Fibroblast of lung (primary cell): ENCODE measurements around the gene NEURL1B.

Experiments
- CTCF ChIP-seq, 2 donors: IDR thresholded peaks in 1 of 2; conservative IDR thresholded peaks in 1 of 2; 1 replicate in 1 of 2; 2 replicates in 1 of 2; pipeline ENCODE4 v1.5.1; 2011 to 2012; ENCODE audit warnings: low read length in 2 of 2, control low read depth in 1 of 2, inconsistent platforms in 1 of 2, low read depth in 1 of 2, mild to moderate bottlenecking in 1 of 2
- EZH2 ChIP-seq: IDR thresholded peaks from 2 replicates; pipeline ENCODE4 v1.5.1; 2012; ENCODE audit warnings: low read length, control low read depth, mild to moderate bottlenecking; ENCODE audit errors: missing control alignments

GRCh38 chr5:172641359-172642050, 442 bp downstream of the NEURL1B start:
- TF ChIP-seq CTCF (conservative IDR thresholded peaks at IDR 0.05 in 1 of 2, IDR thresholded peaks at IDR 0.05 in 1 of 2; ENCODE audit: low read depth in 1 of 2, low read length in 2 of 2) (no peak), EZH2 (no peak)
